ENCODE data around the gene KIF26B.

Gene KIF26B

GRCh38 chr1:245530937-245531336 lies 376.2 kb downstream of the KIF26B start:
- DNase-seq, result no peak

GRCh38 chr1:245537992-245538391 lies 383.2 kb downstream of the KIF26B start:
- no peak for DNase-seq

- DNase-seq, result no peak
These were observed 383.9 kb downstream of the KIF26B start for GRCh38 chr1:245538671-245539070.

GRCh38 chr1:245541369-245541768 lies 386.6 kb downstream of the KIF26B start:
- no peak for DNase-seq

- DNase-seq, result no peak
These were observed 387.6 kb downstream of the KIF26B start for GRCh38 chr1:245542365-245542764.

GRCh38 chr1:245544236-245544635 lies 389.5 kb downstream of the KIF26B start:
- no peak for DNase-seq

- no peak for DNase-seq
These were observed 392.1 kb downstream of the KIF26B start for GRCh38 chr1:245546875-245547274.

GRCh38 chr1:245549996-245550719 lies 395.4 kb downstream of the KIF26B start:
- no peak for DNase-seq

GRCh38 chr1:245550720-245551043 lies 395.9 kb downstream of the KIF26B start:
- DNase-seq, result no peak

GRCh38 chr1:245551536-245551935 lies 396.8 kb downstream of the KIF26B start:
- no peak for DNase-seq

- no peak for DNase-seq
These were observed 397.5 kb downstream of the KIF26B start for GRCh38 chr1:245552331-245552730.

- no peak for DNase-seq
These were observed 401.3 kb downstream of the KIF26B start for GRCh38 chr1:245556057-245556456.

GRCh38 chr1:245558069-245558468 lies 403.3 kb downstream of the KIF26B start:
- DNase-seq, result no peak

- no peak for DNase-seq
These were observed 405.6 kb downstream of the KIF26B start for GRCh38 chr1:245560316-245560859.

- no peak for DNase-seq
These were observed 407.0 kb downstream of the KIF26B start for GRCh38 chr1:245561665-245562234.

- DNase-seq, result no peak
These were observed 411.3 kb downstream of the KIF26B start for GRCh38 chr1:245566134-245566533.

GRCh38 chr1:245566952-245567351 lies 412.2 kb downstream of the KIF26B start:
- DNase-seq, result no peak

GRCh38 chr1:245571815-245572294 lies 417.1 kb downstream of the KIF26B start:
- DNase-seq, result no peak

- DNase-seq, result no peak
These were observed 417.9 kb downstream of the KIF26B start for GRCh38 chr1:245572709-245573108.

GRCh38 chr1:245575710-245576109 lies 420.9 kb downstream of the KIF26B start:
- DNase-seq, result no peak

- no peak for DNase-seq
These were observed 421.5 kb downstream of the KIF26B start for GRCh38 chr1:245576323-245576722.

GRCh38 chr1:245577191-245578157 lies 422.7 kb downstream of the KIF26B start:
- no peak for DNase-seq

GRCh38 chr1:245578308-245578707 lies 423.5 kb downstream of the KIF26B start:
- no peak for DNase-seq
